Calu3 (cell line): ENCODE results near the gene FABP7. TPM values are rescaled to one million over a fixed set of nuclear protein-coding genes. Genes with fewer than 3 reads are reported as not detected.

Experiments used
- BruUV-seq: library from RNA; stranded (reverse); fragments of 400-500 nt; replicated peaks from 2 replicates; lab custom pipeline; 2021; lab: Mats Ljungman, UMichigan
- CTCF ChIA-PET: fragments of 300-600 bp; sonication (Branson Sonifier 250); formaldehyde crosslinking; loops from one replicate; lab custom pipeline; 2022; ENCODE audit warnings: antibody characterized with exemption; lab: Charles Lee
- DNase-seq: peaks from one replicate; pipeline ENCODE4 v3.0.0; 2022
- H3K27ac Mint-ChIP-seq: one replicate; pipeline ENCODE4 v1.8.0; 2022; ENCODE audit warnings: mixed read lengths; ENCODE audit not compliant: unreplicated experiment
- H3K27me3 Mint-ChIP-seq: one replicate; pipeline ENCODE4 v1.8.0; 2022; ENCODE audit warnings: mixed read lengths; ENCODE audit not compliant: unreplicated experiment
- H3K36me3 Mint-ChIP-seq: one replicate; pipeline ENCODE4 v1.8.0; 2022; ENCODE audit warnings: mild to moderate bottlenecking, moderate library complexity, mixed read lengths; ENCODE audit not compliant: insufficient read depth, unreplicated experiment
- H3K4me1 Mint-ChIP-seq: one replicate; pipeline ENCODE4 v1.8.0; 2022; ENCODE audit warnings: mild to moderate bottlenecking, low read depth, mixed read lengths; ENCODE audit not compliant: unreplicated experiment
- H3K4me3 Mint-ChIP-seq: one replicate; pipeline ENCODE4 v1.8.0; 2022; ENCODE audit warnings: mild to moderate bottlenecking, low read depth, moderate library complexity, mixed read lengths; ENCODE audit not compliant: unreplicated experiment
- H3K9me3 Mint-ChIP-seq: one replicate; pipeline ENCODE4 v1.8.0; 2022; ENCODE audit warnings: low read depth, mixed read lengths; ENCODE audit not compliant: unreplicated experiment
- intact Hi-C: fragments of 100-400 bp; cut with micrococcal nuclease; formaldehyde crosslinking; loops from one replicate; pipeline ENCODE4 v1.10.0; 2022; ENCODE audit not compliant: unreplicated experiment
- total RNA-seq: library from RNA; stranded (reverse); gene quantifications from 2 replicates; pipeline ENCODE4 v1.2.3, GENCODE V29; 2022
- TF ChIP-seq, protein P1 (sequence below): fragments of 200-600 bp; IDR thresholded peaks from one replicate; pipeline ENCODE4 v1.8.0; 2022; ENCODE audit warnings: antibody characterized with exemption; ENCODE audit not compliant: unreplicated experiment

Gene FABP7
- total RNA-seq, 1 experiment from 2014 or later, result not detected

DNA sequence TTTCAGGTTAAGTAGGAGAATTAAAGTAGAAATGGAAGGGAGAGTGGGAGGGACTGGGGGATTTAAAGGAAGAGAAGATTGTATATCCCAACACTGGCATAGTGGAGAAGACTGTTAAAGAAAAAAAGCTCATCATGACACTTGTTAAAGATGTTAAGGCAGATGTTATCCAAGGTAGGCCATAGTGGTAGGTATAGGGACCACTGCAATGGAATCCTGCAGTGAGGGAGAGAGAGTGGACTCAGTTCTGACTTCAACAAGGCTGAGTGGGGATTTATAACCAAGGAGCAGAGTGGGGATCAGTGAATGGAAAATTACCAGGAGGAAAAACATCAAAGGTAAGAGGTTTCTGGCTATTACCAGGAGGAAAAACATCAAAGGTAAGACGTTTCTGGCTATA lies 30.7 kb downstream of the FABP7 start:
- TF ChIP-seq, protein P1, sequence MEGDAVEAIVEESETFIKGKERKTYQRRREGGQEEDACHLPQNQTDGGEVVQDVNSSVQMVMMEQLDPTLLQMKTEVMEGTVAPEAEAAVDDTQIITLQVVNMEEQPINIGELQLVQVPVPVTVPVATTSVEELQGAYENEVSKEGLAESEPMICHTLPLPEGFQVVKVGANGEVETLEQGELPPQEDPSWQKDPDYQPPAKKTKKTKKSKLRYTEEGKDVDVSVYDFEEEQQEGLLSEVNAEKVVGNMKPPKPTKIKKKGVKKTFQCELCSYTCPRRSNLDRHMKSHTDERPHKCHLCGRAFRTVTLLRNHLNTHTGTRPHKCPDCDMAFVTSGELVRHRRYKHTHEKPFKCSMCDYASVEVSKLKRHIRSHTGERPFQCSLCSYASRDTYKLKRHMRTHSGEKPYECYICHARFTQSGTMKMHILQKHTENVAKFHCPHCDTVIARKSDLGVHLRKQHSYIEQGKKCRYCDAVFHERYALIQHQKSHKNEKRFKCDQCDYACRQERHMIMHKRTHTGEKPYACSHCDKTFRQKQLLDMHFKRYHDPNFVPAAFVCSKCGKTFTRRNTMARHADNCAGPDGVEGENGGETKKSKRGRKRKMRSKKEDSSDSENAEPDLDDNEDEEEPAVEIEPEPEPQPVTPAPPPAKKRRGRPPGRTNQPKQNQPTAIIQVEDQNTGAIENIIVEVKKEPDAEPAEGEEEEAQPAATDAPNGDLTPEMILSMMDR, result no peak
- Mint-ChIP-seq H3K27me3 (no peaks in the 10 kb centered on the region), H3K27ac (no peak overlapping the region), H3K36me3 (no peaks in the 10 kb centered on the region), H3K9me3 (no peaks in the 10 kb centered on the region), H3K4me3 (no peak overlapping the region), H3K4me1 (no peaks in the 10 kb centered on the region)
- CTCF ChIA-PET, result no interaction called here
- BruUV-seq, result no TSS peak
- DNase-seq, result no peak
- intact Hi-C loops, result no loop called here

GRCh38 chr6:122817358-122817757 lies 37.8 kb downstream of the FABP7 start:
- Mint-ChIP-seq H3K4me3 (no peak overlapping the region), H3K27me3 (no peaks in the 10 kb centered on the region), H3K9me3 (no peaks in the 10 kb centered on the region), H3K4me1 (no peaks in the 10 kb centered on the region), H3K27ac (no peak overlapping the region), H3K36me3 (no peaks in the 10 kb centered on the region)
- no TSS peak for BruUV-seq
- TF ChIP-seq, protein P1, result no peak
- DNase-seq, result no peak
- CTCF ChIA-PET, result interaction anchor here (0.6 kb wide), 1 partner anchor 31 kb away, joined by 3 read pairs; no protein-coding TSS in a partner anchor
- intact Hi-C loops, result no loop called here

- TF ChIP-seq, protein P1, result no peak
- DNase-seq, result no peak
- Mint-ChIP-seq H3K4me1 (no peaks in the 10 kb centered on the region), H3K9me3 (no peaks in the 10 kb centered on the region), H3K36me3 (no peaks in the 10 kb centered on the region), H3K4me3 (no peak overlapping the region), H3K27me3 (no peaks in the 10 kb centered on the region), H3K27ac (no peak overlapping the region)
- no TSS peak for BruUV-seq
- CTCF ChIA-PET, result interaction anchor here (0.6 to 0.8 kb wide), 2 partner anchors 31 to 74 kb away, joined by 3 read pairs; no protein-coding TSS in a partner anchor
- intact Hi-C loops, result no loop called here
Measured at GRCh38 chr6:122817766-122818165, 38.2 kb downstream of the FABP7 start.

DNA sequence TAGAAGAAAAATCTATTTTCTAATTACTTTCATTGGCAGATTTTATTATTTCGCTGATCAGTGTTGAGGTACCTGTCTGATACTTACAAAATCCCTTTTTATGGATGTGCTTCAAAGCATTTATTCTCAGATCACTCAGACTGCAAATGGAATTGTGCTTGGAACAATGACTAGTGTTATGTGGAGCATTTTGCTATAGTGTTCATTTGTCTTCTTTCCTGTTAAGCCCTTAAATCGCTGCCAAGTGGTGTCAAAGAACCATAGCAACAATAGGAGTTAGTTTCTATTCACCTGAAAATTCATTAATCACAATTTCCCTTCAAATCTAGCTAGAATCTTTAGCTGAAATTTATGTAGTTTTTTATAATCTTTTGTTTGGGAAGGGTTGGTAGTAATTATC lies 39.4 kb downstream of the FABP7 start:
- no peak overlapping the region for H3K4me3 Mint-ChIP-seq
- no peaks in the 10 kb centered on the region for H3K9me3 Mint-ChIP-seq
- H3K27ac Mint-ChIP-seq, result no peak overlapping the region
- no peaks in the 10 kb centered on the region for H3K4me1 Mint-ChIP-seq
- no TSS peak for BruUV-seq
- CTCF ChIA-PET, result no interaction called here
- no peaks in the 10 kb centered on the region for H3K36me3 Mint-ChIP-seq
- intact Hi-C loops, result no loop called here
- DNase-seq, result no peak
- TF ChIP-seq, protein P1, result no peak
- no peaks in the 10 kb centered on the region for H3K27me3 Mint-ChIP-seq
